ENCODE data around the gene RNF4. TPM values are rescaled to one million over a fixed set of nuclear protein-coding genes. Genes with fewer than 3 reads are reported as not detected.

The RNF4 gene
- total RNA-seq, 1 experiment from 2014 or later: 92.0 TPM

GRCh38 chr4:2482693-2483092 lies 13.8 kb downstream of the RNF4 start:
- no peaks in the 10 kb centered on the region for H3K27me3 Mint-ChIP-seq (ENCODE audit: low read depth)
- Histone ChIP-seq H3K27me3 (ENCODE audit: insufficient read depth, low read length) (no peaks in the 10 kb centered on the region), H2AK5ac (ENCODE audit: insufficient read length, low read length) (no peak overlapping the region), H3K56ac (ENCODE audit: insufficient read length, low read depth, low read length) (no peak overlapping the region), H3K27ac (ENCODE audit: insufficient read length, low read depth, low read length) (no peak overlapping the region), H2BK12ac (ENCODE audit: insufficient read length, low read depth, low read length) (no peak overlapping the region), H2AFZ (ENCODE audit: low read length) (no peak overlapping the region), H3K79me1 (ENCODE audit: insufficient read depth, low read depth, low read length, poor library complexity, severe bottlenecking) (no peaks in the 10 kb centered on the region), H3K79me2 (ENCODE audit: insufficient read depth, low read length) (peaks cover 93% of the 10 kb centered on the region), H3K23me2 (ENCODE audit: insufficient read length, low read depth, low read length, poor library complexity, severe bottlenecking) (no peaks in the 10 kb centered on the region), H3T11ph (ENCODE audit: low read length) (no peak overlapping the region), H4K20me1 (ENCODE audit: control insufficient read depth, insufficient read depth, insufficient read length) (peaks cover 6% of the 10 kb centered on the region), H3K9ac (ENCODE audit: extremely low read depth, insufficient read length, low read length) (no peak overlapping the region), H3K9me3 (ENCODE audit: control insufficient read depth, low read depth, low read length) (no peaks in the 10 kb centered on the region), H3K18ac (ENCODE audit: insufficient read length, low read depth, low read length) (no peak overlapping the region), H3K4me1 (ENCODE audit: insufficient read depth, low read length) (peaks cover 2% of the 10 kb centered on the region; the same call in 1 of the 2 replicates), H2BK120ac (ENCODE audit: low read depth, low read length, poor library complexity, severe bottlenecking) (no peak overlapping the region), H2BK20ac (ENCODE audit: low read depth, low read length, poor library complexity, severe bottlenecking) (no peak overlapping the region), H3K23ac (ENCODE audit: insufficient read length, low read depth, low read length) (no peak overlapping the region), H4K5ac (ENCODE audit: insufficient read length, low read depth, low read length) (no peak overlapping the region), H3K14ac (ENCODE audit: insufficient read depth, low read length) (no peak overlapping the region), H3K4ac (ENCODE audit: low read depth, low read length) (no peak overlapping the region), H2BK5ac (ENCODE audit: insufficient read length, low read length) (no peak overlapping the region), H4K8ac (replicated peaks; ENCODE audit: insufficient read length, low read depth, low read length) (no peak overlapping the region), H3K4me2 (ENCODE audit: insufficient read depth, insufficient read length, low read length) (no peak overlapping the region), H4K91ac (ENCODE audit: insufficient read length, low read depth, low read length) (no peak overlapping the region), H2BK15ac (ENCODE audit: low read depth, low read length) (no peak overlapping the region)
- no peak for DNase-seq
- no peak overlapping the region for H3K4me3 Mint-ChIP-seq
- peaks cover 0 to 3% (median 0%) of the 10 kb centered on the region in 3 experiments; a peak in 2 of 7 replicates for H3K36me3 Mint-ChIP-seq (ENCODE audit: insufficient read depth in 1 of 3, low read depth in 3 of 3)
- peak overlapping the region in 2 of 3 experiments; percentile 84 to 87; a peak in 5 of 7 replicates for H3K27ac Mint-ChIP-seq
- TF ChIP-seq CTCF (conservative IDR thresholded peaks at IDR 0.05): no peak
- WGBS (ENCODE audit: extremely low coverage, insufficient read length, low lambda C conversion rate): no CpG with 5 or more reads among the region's 3 CpGs
- H3K4me1 Mint-ChIP-seq: peaks cover 75 to 82% of the 10 kb centered on the region in 2 experiments
- H3K9me3 Mint-ChIP-seq: no peaks in the 10 kb centered on the region
